HepG2 (cell line): ENCODE measurements around the gene DDR1. TPM values are rescaled to one million over a fixed set of nuclear protein-coding genes. Genes with fewer than 3 reads are reported as not detected.

Source experiments
- CEBPG ChIP-seq: IDR thresholded peaks from 2 replicates; pipeline ENCODE4 v1.6.1; 2016
- FIP1L1 ChIP-seq: fragments of 200-400 bp; formaldehyde crosslinking; IDR thresholded peaks from 2 replicates; pipeline ENCODE4 v1.6.1; 2018; ENCODE audit warnings: low read depth, mild to moderate bottlenecking, low read length, moderate library complexity, borderline replicate concordance; ENCODE audit not compliant: insufficient read depth
- HNF4A ChIP-seq: sonication (generic); formaldehyde crosslinking; IDR thresholded peaks from 2 replicates; pipeline ENCODE4 v1.4.0; 2020; ENCODE audit warnings: missing genetic modification reagents
- HNF4G ChIP-seq, 2 experiments: sonication (generic) in 1 of 2; formaldehyde crosslinking in 1 of 2; IDR thresholded peaks; 2 replicates each; pipeline versions ENCODE4 v1.4.0 to v1.6.1; 2011 to 2020; ENCODE audit warnings: borderline replicate concordance in 2 of 2, low read depth in 2 of 2, mild to moderate bottlenecking in 2 of 2, low read length in 1 of 2, missing genetic modification reagents in 1 of 2, moderate library complexity in 1 of 2
- HNRNPUL1 ChIP-seq: fragments of 200-400 bp; formaldehyde crosslinking; IDR thresholded peaks from 2 replicates; pipeline ENCODE4 v1.6.1; 2017; ENCODE audit warnings: low read depth, mild to moderate bottlenecking, low read length, moderate library complexity
- HOXA7 ChIP-seq: sonication (generic); formaldehyde crosslinking; IDR thresholded peaks from 2 replicates; pipeline ENCODE4 v1.8.1; 2022; ENCODE audit warnings: mild to moderate bottlenecking, missing genetic modification reagents, moderate library complexity
- JUND ChIP-seq: sonication (generic); formaldehyde crosslinking; IDR thresholded peaks from 2 replicates; pipeline ENCODE4 v1.8.0; 2022; ENCODE audit warnings: mild to moderate bottlenecking, missing genetic modification reagents
- MBD4 ChIP-seq: IDR thresholded peaks from 2 replicates; pipeline ENCODE4 v1.6.1; 2012; ENCODE audit warnings: low read length, inconsistent platforms, borderline replicate concordance
- MTF1 ChIP-seq: sonication (generic); formaldehyde crosslinking; IDR thresholded peaks from 2 replicates; pipeline ENCODE4 v1.5.0; 2020; ENCODE audit warnings: missing genetic modification reagents
- MZF1 ChIP-seq: sonication (generic); formaldehyde crosslinking; IDR thresholded peaks from 2 replicates; pipeline ENCODE4 v1.8.1; 2023; ENCODE audit warnings: mild to moderate bottlenecking, missing genetic modification reagents, borderline replicate concordance
- NCOA2 ChIP-seq: sonication (generic); formaldehyde crosslinking; IDR thresholded peaks from 2 replicates; pipeline ENCODE4 v1.8.0; 2022; ENCODE audit warnings: inconsistent platforms
- POGZ ChIP-seq: sonication (generic); formaldehyde crosslinking; IDR thresholded peaks from 2 replicates; pipeline ENCODE4 v1.4.0; 2020; ENCODE audit warnings: mild to moderate bottlenecking, missing genetic modification reagents
- SIX1 ChIP-seq: sonication (generic); formaldehyde crosslinking; IDR thresholded peaks from 2 replicates; pipeline ENCODE4 v1.4.0; 2020; ENCODE audit warnings: missing genetic modification reagents, borderline replicate concordance
- SMYD3 ChIP-seq: sonication (generic); formaldehyde crosslinking; IDR thresholded peaks from 2 replicates; pipeline ENCODE4 v1.8.1; 2023; ENCODE audit warnings: mild to moderate bottlenecking, missing genetic modification reagents
- SNAI1 ChIP-seq: sonication (generic); formaldehyde crosslinking; IDR thresholded peaks from 2 replicates; pipeline ENCODE4 v1.5.0; 2020; ENCODE audit warnings: mild to moderate bottlenecking, missing genetic modification reagents, borderline replicate concordance
- ZBTB20 ChIP-seq: sonication (generic); formaldehyde crosslinking; IDR thresholded peaks from 2 replicates; pipeline ENCODE4 v1.8.1; 2023; ENCODE audit warnings: missing genetic modification reagents, low read depth, mild to moderate bottlenecking, borderline replicate concordance
- ZNF644 ChIP-seq: IDR thresholded peaks from 2 replicates; pipeline ENCODE4 v1.6.1; 2016; ENCODE audit warnings: low read depth
- ZNF747 ChIP-seq: sonication (generic); formaldehyde crosslinking; IDR thresholded peaks from 2 replicates; pipeline ENCODE4 v1.8.1; 2023; ENCODE audit warnings: missing genetic modification reagents, mild to moderate bottlenecking, borderline replicate concordance
- ZSCAN21 ChIP-seq: sonication (generic); formaldehyde crosslinking; IDR thresholded peaks from 2 replicates; pipeline ENCODE4 v1.8.0; 2022; ENCODE audit warnings: mild to moderate bottlenecking, missing genetic modification reagents, moderate library complexity, borderline replicate concordance
- polyA plus RNA-seq, 8 experiments: library from polyadenylated mRNA; depleted of rRNA in 3 of 8; stranded (reverse) in 7 of 8; unstranded in 1 of 8; fragments of >200 nt; fragmentation: Illumina TruSeq in 4 of 8; extraction: Trizol in 4 of 8; gene quantifications; 2 replicates each; pipeline versions ENCODE4 v1.2.1 to v1.2.3, GENCODE V29; 2011 to 2016; ENCODE audit warnings: low read depth in 4 of 8, missing spikeins in 1 of 8, mixed read lengths in 1 of 8; ENCODE audit not compliant: insufficient read depth in 1 of 8
- total RNA-seq, 5 experiments: library from RNA; depleted of rRNA; stranded (reverse); fragments of >200 nt; fragmentation: Illumina TruSeq; extraction: Trizol; gene quantifications; 2 replicates each; pipeline ENCODE4 v1.2.3, GENCODE V29; 2016; ENCODE audit warnings: low read depth in 1 of 5
- TF ChIP-seq, protein P1 (sequence below): sonication (generic); formaldehyde crosslinking; IDR thresholded peaks from 2 replicates; pipeline ENCODE4; 2020; ENCODE audit warnings: missing genetic modification reagents, mild to moderate bottlenecking, borderline replicate concordance
- TF ChIP-seq, protein P2 (sequence below), 2 experiments: sonication (generic) in 1 of 2; formaldehyde crosslinking in 1 of 2; IDR thresholded peaks; 2 replicates each; pipeline versions ENCODE4 v1.5.1 to v1.6.1; 2011 to 2020; ENCODE audit warnings: borderline replicate concordance in 1 of 2, low read depth in 1 of 2, low read length in 1 of 2, mild to moderate bottlenecking in 1 of 2, missing genetic modification reagents in 1 of 2, moderate library complexity in 1 of 2
- TF ChIP-seq, protein P3 (sequence below): sonication (generic); formaldehyde crosslinking; conservative IDR thresholded peaks from 2 replicates; pipeline ENCODE4 v1.4.0; 2020; ENCODE audit warnings: missing genetic modification reagents

DDR1 gene
- total and polyA plus RNA-seq, 2 of the 13 experiments (the other 11 are each of a cell fraction or from before 2014, with no cell fraction given) = 16.7 to 20.2 TPM

- peak; percentile 30; the same call in 1 of the 2 replicates for TF ChIP-seq HNF4A (CRISPR knock-in tag)
- peak; percentile 68; the same call in 1 of the 2 replicates for TF ChIP-seq SMYD3 (CRISPR knock-in tag)
- no peak for TF ChIP-seq POGZ (CRISPR knock-in tag)
- TF ChIP-seq SNAI1 (CRISPR knock-in tag) = no peak
- TF ChIP-seq, protein P1, sequence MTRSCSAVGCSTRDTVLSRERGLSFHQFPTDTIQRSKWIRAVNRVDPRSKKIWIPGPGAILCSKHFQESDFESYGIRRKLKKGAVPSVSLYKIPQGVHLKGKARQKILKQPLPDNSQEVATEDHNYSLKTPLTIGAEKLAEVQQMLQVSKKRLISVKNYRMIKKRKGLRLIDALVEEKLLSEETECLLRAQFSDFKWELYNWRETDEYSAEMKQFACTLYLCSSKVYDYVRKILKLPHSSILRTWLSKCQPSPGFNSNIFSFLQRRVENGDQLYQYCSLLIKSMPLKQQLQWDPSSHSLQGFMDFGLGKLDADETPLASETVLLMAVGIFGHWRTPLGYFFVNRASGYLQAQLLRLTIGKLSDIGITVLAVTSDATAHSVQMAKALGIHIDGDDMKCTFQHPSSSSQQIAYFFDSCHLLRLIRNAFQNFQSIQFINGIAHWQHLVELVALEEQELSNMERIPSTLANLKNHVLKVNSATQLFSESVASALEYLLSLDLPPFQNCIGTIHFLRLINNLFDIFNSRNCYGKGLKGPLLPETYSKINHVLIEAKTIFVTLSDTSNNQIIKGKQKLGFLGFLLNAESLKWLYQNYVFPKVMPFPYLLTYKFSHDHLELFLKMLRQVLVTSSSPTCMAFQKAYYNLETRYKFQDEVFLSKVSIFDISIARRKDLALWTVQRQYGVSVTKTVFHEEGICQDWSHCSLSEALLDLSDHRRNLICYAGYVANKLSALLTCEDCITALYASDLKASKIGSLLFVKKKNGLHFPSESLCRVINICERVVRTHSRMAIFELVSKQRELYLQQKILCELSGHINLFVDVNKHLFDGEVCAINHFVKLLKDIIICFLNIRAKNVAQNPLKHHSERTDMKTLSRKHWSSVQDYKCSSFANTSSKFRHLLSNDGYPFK = no peak
- TF ChIP-seq HNRNPUL1 = no peak
- TF ChIP-seq NCOA2 (CRISPR knock-in tag) = peak; percentile 49; the same call in 1 of the 2 replicates
- TF ChIP-seq, protein P2, sequence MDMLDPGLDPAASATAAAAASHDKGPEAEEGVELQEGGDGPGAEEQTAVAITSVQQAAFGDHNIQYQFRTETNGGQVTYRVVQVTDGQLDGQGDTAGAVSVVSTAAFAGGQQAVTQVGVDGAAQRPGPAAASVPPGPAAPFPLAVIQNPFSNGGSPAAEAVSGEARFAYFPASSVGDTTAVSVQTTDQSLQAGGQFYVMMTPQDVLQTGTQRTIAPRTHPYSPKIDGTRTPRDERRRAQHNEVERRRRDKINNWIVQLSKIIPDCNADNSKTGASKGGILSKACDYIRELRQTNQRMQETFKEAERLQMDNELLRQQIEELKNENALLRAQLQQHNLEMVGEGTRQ (IDR thresholded peaks at IDR 0.05; ENCODE audit: low read depth, low read length) = no peak
- TF ChIP-seq, protein P2 (CRISPR knock-in tag; IDR thresholded peaks at IDR 0.05; ENCODE audit: borderline replicate concordance) = no peak
- no peak for TF ChIP-seq MZF1 (CRISPR knock-in tag)
- no peak for TF ChIP-seq MBD4
- TF ChIP-seq ZNF747 (CRISPR knock-in tag) = no peak
- TF ChIP-seq FIP1L1 = no peak
- peak; percentile 37 for TF ChIP-seq CEBPG (CRISPR knock-in tag)
- TF ChIP-seq ZSCAN21 (CRISPR knock-in tag) = peak; percentile 36; the same call in 1 of the 2 replicates
- TF ChIP-seq ZNF644 (CRISPR knock-in tag) = 0 out of 2 replicates have a peak, but pooled peaks have one; percentile 43
- TF ChIP-seq HOXA7 = no peak
- TF ChIP-seq MTF1 (CRISPR knock-in tag) = no peak
- TF ChIP-seq SIX1 (CRISPR knock-in tag) = no peak
- TF ChIP-seq, protein P3, sequence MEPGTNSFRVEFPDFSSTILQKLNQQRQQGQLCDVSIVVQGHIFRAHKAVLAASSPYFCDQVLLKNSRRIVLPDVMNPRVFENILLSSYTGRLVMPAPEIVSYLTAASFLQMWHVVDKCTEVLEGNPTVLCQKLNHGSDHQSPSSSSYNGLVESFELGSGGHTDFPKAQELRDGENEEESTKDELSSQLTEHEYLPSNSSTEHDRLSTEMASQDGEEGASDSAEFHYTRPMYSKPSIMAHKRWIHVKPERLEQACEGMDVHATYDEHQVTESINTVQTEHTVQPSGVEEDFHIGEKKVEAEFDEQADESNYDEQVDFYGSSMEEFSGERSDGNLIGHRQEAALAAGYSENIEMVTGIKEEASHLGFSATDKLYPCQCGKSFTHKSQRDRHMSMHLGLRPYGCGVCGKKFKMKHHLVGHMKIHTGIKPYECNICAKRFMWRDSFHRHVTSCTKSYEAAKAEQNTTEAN (CRISPR knock-in tag) = no peak; the same call in 1 of the 2 replicates
- TF ChIP-seq JUND (CRISPR knock-in tag) = no peak
- no peak for TF ChIP-seq ZBTB20 (CRISPR knock-in tag)
- no peak for TF ChIP-seq HNF4G (IDR thresholded peaks at IDR 0.05; ENCODE audit: borderline replicate concordance, low read depth, low read length)
- TF ChIP-seq HNF4G (CRISPR knock-in tag; IDR thresholded peaks at IDR 0.05; ENCODE audit: borderline replicate concordance, low read depth) = no peak
Measured at GRCh38 chr6:30877419-30878262, 6.7 kb upstream of the DDR1 start (continued).
